Measurements from ENCODE around the gene IGSF9B. TPM values are rescaled to one million over a fixed set of nuclear protein-coding genes. Genes with fewer than 3 reads are reported as not detected.
"Not testable (repeated sequence)": the region's sequence is repeated elsewhere in the genome, so short reads cannot be mapped to it uniquely, and the experiment has no call there.

IGSF9B gene
- 209 TPM for total RNA-seq (ENCODE audit: unreplicated experiment)
- long read RNA-seq, partial matches to known transcripts: 0 of 5 reads
- long read RNA-seq, other reads (novel, unspliced or antisense): 5 of 5 reads

DNA sequence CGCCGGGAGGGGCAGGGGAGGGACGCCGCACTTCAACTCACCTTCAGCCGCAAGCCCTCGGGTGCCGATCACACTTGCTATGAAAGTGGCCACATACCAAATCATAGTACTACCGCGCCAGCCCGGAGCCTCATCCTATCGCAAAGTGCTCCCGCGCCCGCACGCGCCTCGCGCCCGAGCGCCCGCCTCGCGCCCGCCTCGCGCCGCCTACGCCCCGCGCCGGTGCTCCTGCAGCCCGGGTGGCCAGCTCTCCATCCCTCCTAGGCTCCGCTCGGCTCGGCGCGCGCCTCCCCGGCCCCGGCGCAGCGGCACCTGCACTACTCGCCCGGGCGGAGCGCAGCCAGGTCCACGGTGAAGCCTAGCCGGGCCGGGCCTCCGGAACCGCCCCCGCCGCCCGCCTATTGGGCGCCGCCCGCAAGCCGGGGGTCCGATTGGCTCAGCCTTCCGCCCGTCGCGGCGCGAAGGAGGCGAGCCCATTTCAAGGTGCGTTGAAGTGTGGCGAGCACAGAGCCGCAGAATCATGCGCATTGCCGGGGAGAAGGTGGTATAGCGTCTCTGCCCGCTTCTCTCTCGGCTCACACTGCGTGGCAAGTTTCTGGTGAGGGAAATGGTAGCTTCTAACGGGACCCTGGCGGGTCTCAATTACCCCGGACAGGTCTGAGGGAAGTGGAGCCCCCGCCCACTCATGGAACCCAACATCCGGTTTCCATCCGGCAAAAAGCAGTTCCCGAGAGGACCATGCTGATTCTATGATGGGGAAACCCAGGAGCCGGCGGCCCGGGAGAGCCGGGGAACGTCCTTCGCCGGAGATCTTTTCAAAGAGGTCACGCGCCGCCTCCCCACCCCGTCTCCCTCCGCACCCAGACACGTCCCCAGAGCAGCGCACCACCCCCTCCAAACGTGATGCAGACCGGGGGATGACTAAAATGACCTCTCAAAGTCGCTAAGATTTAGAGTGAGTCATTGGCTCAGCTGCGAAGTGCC lies at the start of gene IGSF9B:
IGSF9B (minus strand) TSS at position 319 of the 984 bp plus-strand sequence; CDS start at position 105, 214 bp downstream.
- peak within 1 kb of the TSS; percentile 85 for H3K4me3 Mint-ChIP-seq (ENCODE audit: unreplicated experiment)
- H3K36me3 Mint-ChIP-seq (ENCODE audit: unreplicated experiment): no peaks in the 10 kb centered on the region
- peaks cover 14% of the 10 kb centered on the region for H3K9me3 Mint-ChIP-seq (ENCODE audit: unreplicated experiment)
- peak; percentile 94 for DNase-seq
- H3K27me3 Mint-ChIP-seq (ENCODE audit: unreplicated experiment): peaks cover 19% of the 10 kb centered on the region
- TF ChIP-seq, protein P1, sequence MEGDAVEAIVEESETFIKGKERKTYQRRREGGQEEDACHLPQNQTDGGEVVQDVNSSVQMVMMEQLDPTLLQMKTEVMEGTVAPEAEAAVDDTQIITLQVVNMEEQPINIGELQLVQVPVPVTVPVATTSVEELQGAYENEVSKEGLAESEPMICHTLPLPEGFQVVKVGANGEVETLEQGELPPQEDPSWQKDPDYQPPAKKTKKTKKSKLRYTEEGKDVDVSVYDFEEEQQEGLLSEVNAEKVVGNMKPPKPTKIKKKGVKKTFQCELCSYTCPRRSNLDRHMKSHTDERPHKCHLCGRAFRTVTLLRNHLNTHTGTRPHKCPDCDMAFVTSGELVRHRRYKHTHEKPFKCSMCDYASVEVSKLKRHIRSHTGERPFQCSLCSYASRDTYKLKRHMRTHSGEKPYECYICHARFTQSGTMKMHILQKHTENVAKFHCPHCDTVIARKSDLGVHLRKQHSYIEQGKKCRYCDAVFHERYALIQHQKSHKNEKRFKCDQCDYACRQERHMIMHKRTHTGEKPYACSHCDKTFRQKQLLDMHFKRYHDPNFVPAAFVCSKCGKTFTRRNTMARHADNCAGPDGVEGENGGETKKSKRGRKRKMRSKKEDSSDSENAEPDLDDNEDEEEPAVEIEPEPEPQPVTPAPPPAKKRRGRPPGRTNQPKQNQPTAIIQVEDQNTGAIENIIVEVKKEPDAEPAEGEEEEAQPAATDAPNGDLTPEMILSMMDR (IDR thresholded peaks at IDR 0.05; ENCODE audit: partially characterized antibody, unreplicated experiment): no peak
- peaks cover 31% of the 10 kb centered on the region for H3K4me1 Mint-ChIP-seq (ENCODE audit: low read depth, unreplicated experiment)
- peak within 1 kb of the TSS; percentile 28 for H3K27ac Mint-ChIP-seq (ENCODE audit: unreplicated experiment)

DNA sequence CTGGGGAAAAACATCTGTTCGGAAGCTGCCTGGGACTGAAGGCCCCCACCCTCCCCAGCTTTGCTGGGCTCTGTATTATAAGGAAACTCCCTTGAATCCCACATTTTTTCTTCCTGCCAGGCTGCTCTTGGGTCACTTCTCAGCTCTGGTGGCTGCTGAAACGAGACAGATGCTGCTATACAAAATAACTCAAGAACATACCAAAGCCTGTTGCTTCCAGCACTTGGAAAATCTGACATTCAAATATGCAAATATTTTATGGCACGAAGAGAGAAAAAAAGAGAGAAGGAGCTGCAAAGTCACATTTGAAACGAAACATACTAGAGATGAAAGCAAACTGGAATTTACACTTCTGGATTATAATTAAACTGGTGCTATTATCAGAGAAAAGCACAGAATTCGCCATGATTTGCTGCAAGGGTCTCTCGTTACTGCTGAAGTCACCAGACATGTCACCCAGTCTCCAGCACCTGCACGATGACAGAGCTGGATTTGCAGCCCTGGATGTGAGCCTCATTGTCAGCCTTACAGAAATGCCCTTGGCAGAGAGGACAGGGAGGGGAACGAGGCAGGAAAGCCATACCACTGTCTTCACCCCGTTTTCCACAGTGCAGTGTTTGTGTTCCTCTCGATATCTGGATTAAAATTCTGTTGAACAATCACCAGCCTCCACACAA lies 47.9 kb upstream of the IGSF9B start:
- Mint-ChIP-seq H3K27me3 (ENCODE audit: unreplicated experiment) (peaks cover 3% of the 10 kb centered on the region), H3K4me1 (ENCODE audit: low read depth, unreplicated experiment) (peaks cover 9% of the 10 kb centered on the region), H3K27ac (ENCODE audit: unreplicated experiment) (no peak overlapping the region), H3K4me3 (ENCODE audit: unreplicated experiment) (no peak overlapping the region), H3K36me3 (ENCODE audit: unreplicated experiment) (no peaks in the 10 kb centered on the region), H3K9me3 (ENCODE audit: unreplicated experiment) (no peaks in the 10 kb centered on the region)
- TF ChIP-seq, protein P1 (IDR thresholded peaks at IDR 0.05; ENCODE audit: partially characterized antibody, unreplicated experiment): no peak
- DNase-seq: no peak

DNA sequence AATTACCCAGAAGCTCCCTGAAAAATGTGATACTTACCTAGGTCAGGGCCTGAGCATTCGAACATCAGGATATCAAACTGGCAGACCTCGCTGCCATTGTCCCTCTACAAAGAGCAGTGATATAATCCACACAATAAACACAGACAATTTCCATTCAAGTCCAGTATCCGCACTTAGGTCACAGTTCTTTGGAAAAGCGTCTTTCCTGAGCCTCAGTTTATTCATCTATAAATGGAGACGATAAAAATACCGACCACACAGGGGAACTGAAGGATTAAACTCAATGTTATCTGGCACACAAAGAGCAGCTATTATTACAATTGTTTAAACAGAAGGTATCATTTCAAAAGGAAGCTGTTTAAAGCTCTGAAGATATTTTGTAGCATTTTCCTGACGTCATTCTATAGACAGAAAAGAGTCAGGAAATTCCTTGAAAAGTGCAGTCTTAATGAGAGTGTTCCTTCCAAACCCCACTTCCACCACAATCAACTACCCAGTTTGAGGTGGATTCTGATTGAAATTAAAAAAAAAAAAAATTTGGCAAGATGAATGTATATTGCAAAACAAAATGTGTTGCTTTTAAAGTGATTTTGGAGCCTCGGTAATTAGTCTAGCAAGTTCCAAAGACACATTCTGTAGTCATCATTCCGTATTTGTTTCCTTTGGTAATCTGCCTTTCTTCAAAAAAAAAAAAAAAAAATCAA lies 47.2 kb upstream of the IGSF9B start:
- no peak overlapping the region for H3K4me3 Mint-ChIP-seq (ENCODE audit: unreplicated experiment)
- TF ChIP-seq, protein P1 (IDR thresholded peaks at IDR 0.05; ENCODE audit: partially characterized antibody, unreplicated experiment): no peak
- no peak overlapping the region for H3K27ac Mint-ChIP-seq (ENCODE audit: unreplicated experiment)
- no peaks in the 10 kb centered on the region for H3K36me3 Mint-ChIP-seq (ENCODE audit: unreplicated experiment)
- H3K4me1 Mint-ChIP-seq (ENCODE audit: low read depth, unreplicated experiment): peaks cover 10% of the 10 kb centered on the region
- no peaks in the 10 kb centered on the region for H3K9me3 Mint-ChIP-seq (ENCODE audit: unreplicated experiment)
- H3K27me3 Mint-ChIP-seq (ENCODE audit: unreplicated experiment): peaks cover 3% of the 10 kb centered on the region
- DNase-seq: no peak

DNA sequence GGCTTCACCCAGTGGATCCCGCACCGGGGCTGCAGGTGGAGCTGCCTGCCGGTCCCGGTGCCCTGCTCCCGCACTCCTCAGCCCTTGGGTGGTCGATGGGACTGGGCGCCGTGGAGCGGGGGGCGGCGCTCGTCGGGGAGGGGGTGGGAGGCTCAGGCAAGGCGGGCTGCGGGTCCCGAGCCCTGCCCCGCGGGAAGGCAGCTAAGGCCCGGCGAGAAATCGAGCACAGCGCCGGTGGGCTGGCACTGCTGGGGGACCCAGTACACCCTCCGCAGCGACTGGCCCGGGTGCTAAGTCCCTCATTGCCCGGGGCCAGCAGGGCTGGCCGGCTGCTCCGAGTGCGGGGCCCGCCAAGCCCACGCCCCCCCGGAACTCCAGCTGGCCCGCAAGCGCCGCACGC lies 46.1 kb upstream of the IGSF9B start:
- H3K27me3 Mint-ChIP-seq (ENCODE audit: unreplicated experiment); H3K4me1 Mint-ChIP-seq (ENCODE audit: low read depth, unreplicated experiment); H3K9me3 Mint-ChIP-seq (ENCODE audit: unreplicated experiment); H3K27ac Mint-ChIP-seq (ENCODE audit: unreplicated experiment); DNase-seq; H3K4me3 Mint-ChIP-seq (ENCODE audit: unreplicated experiment); H3K36me3 Mint-ChIP-seq (ENCODE audit: unreplicated experiment): not testable (repeated sequence)

DNA sequence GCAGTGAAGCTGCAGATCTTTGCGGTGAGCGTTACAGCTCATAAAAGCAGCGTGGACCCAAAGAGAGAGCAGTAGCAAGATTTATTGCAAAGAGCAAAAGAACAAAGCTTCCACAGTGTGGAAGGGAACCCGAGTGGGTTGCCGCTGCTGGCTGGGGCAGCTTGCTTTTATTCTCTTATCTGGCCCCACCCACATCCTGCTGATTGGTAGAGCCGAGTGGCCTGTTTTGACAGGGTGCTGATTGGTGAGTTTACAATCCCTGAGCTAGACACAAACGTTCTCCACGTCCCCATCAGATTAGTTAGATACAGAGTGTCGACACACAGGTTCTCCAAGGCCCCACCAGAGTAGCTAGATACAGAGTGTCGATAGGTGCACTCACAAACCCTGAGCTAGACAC lies 45.6 kb upstream of the IGSF9B start:
- not testable (repeated sequence) for H3K27me3 Mint-ChIP-seq (ENCODE audit: unreplicated experiment); DNase-seq; H3K4me3 Mint-ChIP-seq (ENCODE audit: unreplicated experiment); H3K9me3 Mint-ChIP-seq (ENCODE audit: unreplicated experiment); H3K27ac Mint-ChIP-seq (ENCODE audit: unreplicated experiment); H3K36me3 Mint-ChIP-seq (ENCODE audit: unreplicated experiment)
- H3K4me1 Mint-ChIP-seq (ENCODE audit: low read depth, unreplicated experiment): peaks cover 10% of the 10 kb centered on the region
